Measurements from ENCODE around the gene GTSF1L. TPM values are rescaled to one million over a fixed set of nuclear protein-coding genes. Genes with fewer than 3 reads are reported as not detected.

The GTSF1L gene
- total and polyA plus RNA-seq, 9 of the 15 experiments (the other 6 are each of a cell fraction or from before 2014, with no cell fraction given): not detected

GRCh38 chr20:43690943-43691598 is 35.7 kb downstream of the GTSF1L start (continued):
- TF ChIP-seq ZC3H8 (IDR thresholded peaks at IDR 0.05) (no peak), NFE2L1 (tag; IDR thresholded peaks at IDR 0.05; ENCODE audit: borderline replicate concordance, low read depth) (no peak), RFX7 (CRISPR knock-in tag; IDR thresholded peaks at IDR 0.05) (no peak), PBX2 (CRISPR knock-in tag; IDR thresholded peaks at IDR 0.05; ENCODE audit: low read depth) (no peak), PBX2 (tag; conservative IDR thresholded peaks at IDR 0.05; ENCODE audit: low read depth) (peak; percentile 86), CREB1 (IDR thresholded peaks at IDR 0.05) (peak; percentile 85), CREB1 (CRISPR knock-in tag; IDR thresholded peaks at IDR 0.05) (peak; percentile 34; the same call in 1 of the 2 replicates), BRCA1 (IDR thresholded peaks at IDR 0.05) (no peak), BRCA1 (CRISPR knock-in tag; IDR thresholded peaks at IDR 0.05) (no peak), ZNF436 (CRISPR knock-in tag; IDR thresholded peaks at IDR 0.05) (no peak), ZNF282 (CRISPR knock-in tag; IDR thresholded peaks at IDR 0.05) (no peak), NRF1 (conservative IDR thresholded peaks at IDR 0.05 in 1 of 2, IDR thresholded peaks at IDR 0.05 in 1 of 2) (no peak), CGGBP1 (CRISPR knock-in tag; IDR thresholded peaks at IDR 0.05) (no peak), ATF7 (IDR thresholded peaks at IDR 0.05) (peak; percentile 98), REST (IDR thresholded peaks at IDR 0.05; ENCODE audit: borderline replicate concordance) (no peak; the same call in 1 of the 2 replicates), REST (CRISPR knock-in tag; IDR thresholded peaks at IDR 0.05; ENCODE audit: low read depth) (no peak), MYNN (IDR thresholded peaks at IDR 0.05) (peak; percentile 79), MYNN (CRISPR knock-in tag; IDR thresholded peaks at IDR 0.05) (no peak), MTA1 (IDR thresholded peaks at IDR 0.05; ENCODE audit: borderline replicate concordance) (peak; percentile 62; the same call in 1 of the 2 replicates)
